A673 (cell line): Measurements from ENCODE around the gene ANKRD28.
"Not testable (repeated sequence)": the region's sequence is repeated elsewhere in the genome, so short reads cannot be mapped to it uniquely, and the experiment has no call there.

ENCODE experiments used
- EZH2 ChIP-seq: fragments of 200-600 bp; sonication (generic); IDR thresholded peaks from 2 replicates; pipeline ENCODE4 v1.6.1; 2017; ENCODE audit warnings: borderline replicate concordance, low read depth, mild to moderate bottlenecking, mixed read lengths, antibody characterized with exemption, low read length; ENCODE audit not compliant: poor library complexity, severe bottlenecking
- TF ChIP-seq, protein P1 (sequence below): fragments of 300-800, 200-600 bp; sonication (generic); conservative IDR thresholded peaks from 2 replicates; pipeline ENCODE4 v1.5.1; 2017; ENCODE audit warnings: low read depth, mild to moderate bottlenecking, antibody characterized with exemption, low read length, moderate library complexity, mixed read lengths

DNA sequence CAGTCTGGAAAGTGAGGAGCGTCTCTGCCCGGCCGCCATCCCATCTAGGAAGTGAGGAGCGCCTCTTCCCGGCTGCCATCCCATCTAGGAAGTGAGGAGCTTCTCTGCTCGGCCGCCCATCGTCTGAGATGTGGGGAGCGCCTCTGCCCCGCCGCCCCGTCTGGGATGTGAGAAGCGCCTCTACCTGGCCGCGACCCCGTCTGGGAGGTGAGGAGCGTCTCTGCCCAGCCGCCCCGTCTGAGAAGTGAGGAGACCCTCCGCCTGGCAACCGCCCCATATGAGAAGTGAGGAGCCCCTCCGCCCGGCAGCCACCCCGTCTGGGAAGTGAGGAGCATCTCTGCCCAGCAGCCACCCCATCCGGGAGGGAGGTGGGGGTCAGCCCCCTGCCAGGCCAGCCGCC is 55.5 kb downstream of the ANKRD28 start:
- TF ChIP-seq, protein P1, sequence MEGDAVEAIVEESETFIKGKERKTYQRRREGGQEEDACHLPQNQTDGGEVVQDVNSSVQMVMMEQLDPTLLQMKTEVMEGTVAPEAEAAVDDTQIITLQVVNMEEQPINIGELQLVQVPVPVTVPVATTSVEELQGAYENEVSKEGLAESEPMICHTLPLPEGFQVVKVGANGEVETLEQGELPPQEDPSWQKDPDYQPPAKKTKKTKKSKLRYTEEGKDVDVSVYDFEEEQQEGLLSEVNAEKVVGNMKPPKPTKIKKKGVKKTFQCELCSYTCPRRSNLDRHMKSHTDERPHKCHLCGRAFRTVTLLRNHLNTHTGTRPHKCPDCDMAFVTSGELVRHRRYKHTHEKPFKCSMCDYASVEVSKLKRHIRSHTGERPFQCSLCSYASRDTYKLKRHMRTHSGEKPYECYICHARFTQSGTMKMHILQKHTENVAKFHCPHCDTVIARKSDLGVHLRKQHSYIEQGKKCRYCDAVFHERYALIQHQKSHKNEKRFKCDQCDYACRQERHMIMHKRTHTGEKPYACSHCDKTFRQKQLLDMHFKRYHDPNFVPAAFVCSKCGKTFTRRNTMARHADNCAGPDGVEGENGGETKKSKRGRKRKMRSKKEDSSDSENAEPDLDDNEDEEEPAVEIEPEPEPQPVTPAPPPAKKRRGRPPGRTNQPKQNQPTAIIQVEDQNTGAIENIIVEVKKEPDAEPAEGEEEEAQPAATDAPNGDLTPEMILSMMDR: not testable (repeated sequence)
- TF ChIP-seq EZH2: not testable (repeated sequence)
